ENCODE measurements around the gene DPF3. TPM values are rescaled to one million over a fixed set of nuclear protein-coding genes. Genes with fewer than 3 reads are reported as not detected.

Gene DPF3
- total RNA-seq, 1 donor from 2014 or later: 27.3 TPM

- DNase-seq (ENCODE audit: missing footprints) (no peak), ATAC-seq (no peak)
- intact Hi-C loops (cut with DNase I): no loop called here
These were observed 272.4 kb downstream of the DPF3 start for GRCh38 chr14:72621387-72622065.

GRCh38 chr14:72619881-72620280, 274.0 kb downstream of the DPF3 start:
- intact Hi-C loops (cut with DNase I): loop anchor here (5.0 kb wide), 2 partner anchors 58 to 272 kb away; partner anchors contain the start of gene DPF3
- DNase-seq (ENCODE audit: missing footprints) (no peak), ATAC-seq (no peak)

- intact Hi-C loops (cut with DNase I): loop anchor here (5.0 kb wide), 2 partner anchors 57 to 273 kb away; partner anchors contain the start of gene DPF3
- ATAC-seq (no peak), DNase-seq (ENCODE audit: missing footprints) (no peak)
These were observed 274.8 kb downstream of the DPF3 start for GRCh38 chr14:72619111-72619571.

- intact Hi-C loops (cut with DNase I): loop anchor here (5.0 kb wide), 2 partner anchors 56 to 274 kb away; partner anchors contain the start of gene DPF3
- ATAC-seq: no peak
- no peak for DNase-seq (ENCODE audit: missing footprints)
These were observed 275.5 kb downstream of the DPF3 start for GRCh38 chr14:72618424-72618823.

GRCh38 chr14:72617391-72618031, 276.4 kb downstream of the DPF3 start:
- intact Hi-C loops (cut with DNase I): loop anchor here (5.0 kb wide), 2 partner anchors 55 to 275 kb away; partner anchors contain the start of gene DPF3
- DNase-seq (ENCODE audit: missing footprints): no peak
- ATAC-seq: peak; percentile 47

GRCh38 chr14:72616811-72617210, 277.1 kb downstream of the DPF3 start:
- ATAC-seq (no peak), DNase-seq (ENCODE audit: missing footprints) (no peak)
- intact Hi-C loops (cut with DNase I): loop anchor here (5.0 kb wide), 2 partner anchors 55 to 275 kb away; partner anchors contain the start of gene DPF3

GRCh38 chr14:72616294-72616693, 277.6 kb downstream of the DPF3 start:
- peak; percentile 59 for ATAC-seq
- no peak for DNase-seq (ENCODE audit: missing footprints)
- intact Hi-C loops (cut with DNase I): loop anchor here (5.0 kb wide), 2 partner anchors 54 to 276 kb away; partner anchors contain the start of gene DPF3

GRCh38 chr14:72615451-72616121, 278.3 kb downstream of the DPF3 start:
- no peak for ATAC-seq
- intact Hi-C loops (cut with DNase I): loop anchor here (5.0 kb wide), 2 partner anchors 53 to 277 kb away; partner anchors contain the start of gene DPF3

GRCh38 chr14:72614891-72615415, 278.9 kb downstream of the DPF3 start:
- intact Hi-C loops (cut with DNase I): loop anchor here (5.0 kb wide), 3 partner anchors 53 to 287 kb away; partner anchors contain the start of gene DPF3
- DNase-seq (ENCODE audit: missing footprints) (no peak), ATAC-seq (no peak)

More at GRCh38 chr14:72615451-72616121, 278.3 kb downstream of the DPF3 start:
- DNase-seq (ENCODE audit: missing footprints): no peak

GRCh38 chr14:72614365-72614764, 279.5 kb downstream of the DPF3 start:
- no peak for ATAC-seq
- DNase-seq (ENCODE audit: missing footprints): no peak
- intact Hi-C loops (cut with DNase I): loop anchor here (5.0 kb wide), 1 partner anchor 288 kb away; no protein-coding TSS in a partner anchor

- intact Hi-C loops (cut with DNase I): loop anchor here (5.0 kb wide), 1 partner anchor 288 kb away; no protein-coding TSS in a partner anchor
- DNase-seq (ENCODE audit: missing footprints) (no peak), ATAC-seq (no peak)
These were observed 280.0 kb downstream of the DPF3 start for GRCh38 chr14:72613975-72614319.

GRCh38 chr14:72613231-72613974, 280.5 kb downstream of the DPF3 start:
- DNase-seq (ENCODE audit: missing footprints) (peak; percentile 88), ATAC-seq (peak; percentile 67)
- intact Hi-C loops (cut with DNase I): loop anchor here (5.0 kb wide), 1 partner anchor 289 kb away; no protein-coding TSS in a partner anchor

- intact Hi-C loops (cut with DNase I): loop anchor here (5.0 kb wide), 1 partner anchor 290 kb away; no protein-coding TSS in a partner anchor
These were observed 281.9 kb downstream of the DPF3 start for GRCh38 chr14:72612041-72612440.

GRCh38 chr14:72611506-72611905, 282.4 kb downstream of the DPF3 start:
- DNase-seq (ENCODE audit: missing footprints) (no peak), ATAC-seq (no peak)
- intact Hi-C loops (cut with DNase I): loop anchor here (5.0 kb wide), 1 partner anchor 291 kb away; no protein-coding TSS in a partner anchor

More at GRCh38 chr14:72612041-72612440, 281.9 kb downstream of the DPF3 start:
- ATAC-seq: no peak
- DNase-seq (ENCODE audit: missing footprints): no peak

- intact Hi-C loops (cut with DNase I): loop anchor here (5.0 kb wide), 1 partner anchor 291 kb away; no protein-coding TSS in a partner anchor
- ATAC-seq (no peak), DNase-seq (ENCODE audit: missing footprints) (no peak)
These were observed 283.1 kb downstream of the DPF3 start for GRCh38 chr14:72610831-72611200.

GRCh38 chr14:72610096-72610830, 283.6 kb downstream of the DPF3 start:
- DNase-seq (ENCODE audit: missing footprints) (no peak), ATAC-seq (no peak)
- intact Hi-C loops (cut with DNase I): loop anchor here (5.0 kb wide), 1 partner anchor 292 kb away; no protein-coding TSS in a partner anchor

- DNase-seq (ENCODE audit: missing footprints) (no peak), ATAC-seq (no peak)
- intact Hi-C loops (cut with DNase I): no loop called here
These were observed 284.5 kb downstream of the DPF3 start for GRCh38 chr14:72609205-72609916.
